ENCODE results near the gene FOXF1.
A peak's percentile ranks its signal among the peaks of the same experiment; 100 is the strongest.

FOXF1 gene

GRCh38 chr16:86480444-86480843, 29.9 kb upstream of the FOXF1 start:
- Mint-ChIP-seq H3K4me3 (no peak overlapping the region), H3K27me3 (ENCODE audit: low read depth) (peaks cover 18% of the 10 kb centered on the region), H3K4me1 (ENCODE audit: low read depth) (no peaks in the 10 kb centered on the region), H3K27ac (no peak overlapping the region), H3K36me3 (ENCODE audit: low read depth) (no peaks in the 10 kb centered on the region), H3K9me3 (no peaks in the 10 kb centered on the region)

DNA sequence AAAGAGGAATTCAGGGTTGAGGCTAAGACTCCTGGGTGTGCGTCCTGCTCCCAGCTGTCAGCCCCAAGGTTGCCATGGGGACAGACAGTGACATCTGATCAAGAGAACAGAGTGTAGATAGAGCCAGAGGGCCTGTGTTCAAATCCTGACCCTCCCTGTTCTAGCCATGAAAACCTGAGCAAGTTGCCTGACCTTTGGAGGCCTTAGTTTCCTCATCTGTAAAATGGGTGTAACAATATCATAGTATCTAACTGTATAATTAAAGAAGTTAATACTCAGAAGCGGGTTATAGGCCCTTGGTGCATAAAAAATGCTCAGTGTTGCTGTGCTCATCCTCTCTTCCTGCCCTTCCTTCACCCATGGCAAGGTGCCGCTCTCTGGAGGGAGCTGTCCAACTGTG, 28.7 kb upstream of the FOXF1 start:
- Mint-ChIP-seq H3K4me3 (no peak overlapping the region), H3K4me1 (ENCODE audit: low read depth) (no peaks in the 10 kb centered on the region), H3K27me3 (ENCODE audit: low read depth) (peaks cover 13% of the 10 kb centered on the region), H3K9me3 (no peaks in the 10 kb centered on the region), H3K36me3 (ENCODE audit: low read depth) (no peaks in the 10 kb centered on the region), H3K27ac (no peak overlapping the region)

- H3K36me3 Mint-ChIP-seq (ENCODE audit: low read depth): no peaks in the 10 kb centered on the region
- no peak overlapping the region for H3K27ac Mint-ChIP-seq
- no peaks in the 10 kb centered on the region for H3K9me3 Mint-ChIP-seq
- H3K27me3 Mint-ChIP-seq (ENCODE audit: low read depth): no peaks in the 10 kb centered on the region
- H3K4me1 Mint-ChIP-seq (ENCODE audit: low read depth): no peaks in the 10 kb centered on the region
- H3K4me3 Mint-ChIP-seq: no peak overlapping the region
Measured at GRCh38 chr16:86484240-86484639, 26.1 kb upstream of the FOXF1 start.

DNA sequence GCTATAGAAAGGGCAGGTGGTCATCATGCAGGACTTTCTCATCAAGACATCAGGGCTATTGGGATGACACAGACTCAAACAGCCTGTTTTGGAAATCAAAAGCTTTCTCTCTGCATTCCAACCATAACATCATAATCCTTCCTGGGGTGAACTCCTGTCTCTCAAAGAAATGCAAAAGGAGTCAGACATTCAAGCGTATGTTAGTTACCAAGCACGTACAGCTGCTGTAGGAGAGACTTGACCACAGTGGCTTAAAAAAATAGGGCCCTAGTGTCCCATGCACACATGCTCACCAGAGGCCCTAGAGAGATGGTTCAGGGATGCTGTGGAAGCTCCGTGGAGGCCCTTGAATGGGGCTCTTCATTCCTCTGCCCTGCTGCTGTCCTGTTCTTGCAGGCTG, 24.6 kb upstream of the FOXF1 start:
- no peaks in the 10 kb centered on the region for H3K4me1 Mint-ChIP-seq (ENCODE audit: low read depth)
- H3K36me3 Mint-ChIP-seq (ENCODE audit: low read depth): no peaks in the 10 kb centered on the region
- H3K9me3 Mint-ChIP-seq: no peaks in the 10 kb centered on the region
- no peaks in the 10 kb centered on the region for H3K27me3 Mint-ChIP-seq (ENCODE audit: low read depth)
- H3K4me3 Mint-ChIP-seq: no peak overlapping the region
- H3K27ac Mint-ChIP-seq: no peak overlapping the region

DNA sequence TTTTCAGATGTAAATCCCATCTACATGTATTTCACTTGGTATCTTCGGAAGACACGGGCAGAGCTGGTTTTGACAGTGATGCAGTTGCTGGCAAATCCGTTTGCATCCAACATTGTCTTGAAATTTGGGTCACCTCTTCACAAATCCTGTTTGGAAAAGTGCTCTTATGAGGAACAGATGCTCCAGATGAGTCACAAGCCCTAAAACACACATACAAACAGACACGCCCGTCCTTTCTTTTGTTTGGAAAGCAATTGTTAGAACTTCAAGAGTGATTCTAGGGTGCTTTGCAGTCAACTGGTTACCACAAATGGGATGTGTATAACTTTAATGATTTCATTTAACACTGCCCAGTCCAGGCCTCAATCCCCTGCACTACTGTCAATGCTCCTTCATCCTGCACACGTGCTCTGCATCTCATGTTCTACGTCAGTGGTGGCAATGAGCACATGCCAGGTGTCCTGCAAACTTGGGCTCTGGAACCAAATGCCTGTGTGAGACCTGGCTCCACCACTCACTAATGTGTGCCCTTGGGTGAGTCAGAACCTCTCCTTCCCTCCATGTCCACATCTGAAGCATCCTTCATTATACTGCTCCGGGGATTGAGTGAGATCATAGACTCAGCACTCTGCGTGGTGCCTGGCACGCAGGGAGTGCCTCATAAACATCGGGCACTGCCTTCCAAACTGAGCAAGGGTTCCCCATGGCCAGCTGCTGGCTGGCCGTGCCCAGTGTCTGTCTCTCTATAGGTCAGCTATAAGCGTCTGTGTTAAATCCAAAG, 19.3 kb upstream of the FOXF1 start:
- H3K4me3 Mint-ChIP-seq: no peak overlapping the region
- H3K27ac Mint-ChIP-seq: no peak overlapping the region
- H3K27me3 Mint-ChIP-seq (ENCODE audit: low read depth): peaks cover 47% of the 10 kb centered on the region
- H3K36me3 Mint-ChIP-seq (ENCODE audit: low read depth): no peaks in the 10 kb centered on the region
- no peaks in the 10 kb centered on the region for H3K4me1 Mint-ChIP-seq (ENCODE audit: low read depth)
- H3K9me3 Mint-ChIP-seq: no peaks in the 10 kb centered on the region

DNA sequence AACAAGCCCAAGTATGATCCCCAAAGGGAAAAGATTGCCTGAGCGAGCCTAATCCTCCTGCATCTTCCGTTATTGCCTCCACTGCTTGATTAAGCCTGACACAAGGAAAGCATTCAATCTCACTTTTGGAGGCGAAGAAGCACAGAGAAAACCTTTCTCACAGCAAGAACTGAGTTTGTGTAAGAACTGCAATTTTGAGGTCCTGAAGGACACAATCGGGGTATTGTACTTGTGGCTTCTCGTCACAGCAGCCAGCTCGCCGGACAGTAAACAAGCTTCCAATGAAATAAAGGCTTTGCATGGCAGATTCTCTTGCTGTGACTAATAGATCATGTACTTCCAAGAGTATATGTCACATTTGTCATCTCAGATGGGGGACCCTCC, 18.7 kb upstream of the FOXF1 start:
- Mint-ChIP-seq H3K27me3 (ENCODE audit: low read depth) (peaks cover 53% of the 10 kb centered on the region), H3K36me3 (ENCODE audit: low read depth) (no peaks in the 10 kb centered on the region), H3K4me1 (ENCODE audit: low read depth) (no peaks in the 10 kb centered on the region)

GRCh38 chr16:86492267-86492960, 17.9 kb upstream of the FOXF1 start:
- no peaks in the 10 kb centered on the region for H3K9me3 Mint-ChIP-seq
- H3K36me3 Mint-ChIP-seq (ENCODE audit: low read depth): no peaks in the 10 kb centered on the region
- H3K4me1 Mint-ChIP-seq (ENCODE audit: low read depth): no peaks in the 10 kb centered on the region
- H3K4me3 Mint-ChIP-seq: no peak overlapping the region
- H3K27ac Mint-ChIP-seq: no peak overlapping the region
- peaks cover 58% of the 10 kb centered on the region for H3K27me3 Mint-ChIP-seq (ENCODE audit: low read depth)

More for the DNA sequence above, 18.7 kb upstream of the FOXF1 start:
- no peak overlapping the region for H3K27ac Mint-ChIP-seq
- no peak overlapping the region for H3K4me3 Mint-ChIP-seq
- H3K9me3 Mint-ChIP-seq: no peaks in the 10 kb centered on the region

DNA sequence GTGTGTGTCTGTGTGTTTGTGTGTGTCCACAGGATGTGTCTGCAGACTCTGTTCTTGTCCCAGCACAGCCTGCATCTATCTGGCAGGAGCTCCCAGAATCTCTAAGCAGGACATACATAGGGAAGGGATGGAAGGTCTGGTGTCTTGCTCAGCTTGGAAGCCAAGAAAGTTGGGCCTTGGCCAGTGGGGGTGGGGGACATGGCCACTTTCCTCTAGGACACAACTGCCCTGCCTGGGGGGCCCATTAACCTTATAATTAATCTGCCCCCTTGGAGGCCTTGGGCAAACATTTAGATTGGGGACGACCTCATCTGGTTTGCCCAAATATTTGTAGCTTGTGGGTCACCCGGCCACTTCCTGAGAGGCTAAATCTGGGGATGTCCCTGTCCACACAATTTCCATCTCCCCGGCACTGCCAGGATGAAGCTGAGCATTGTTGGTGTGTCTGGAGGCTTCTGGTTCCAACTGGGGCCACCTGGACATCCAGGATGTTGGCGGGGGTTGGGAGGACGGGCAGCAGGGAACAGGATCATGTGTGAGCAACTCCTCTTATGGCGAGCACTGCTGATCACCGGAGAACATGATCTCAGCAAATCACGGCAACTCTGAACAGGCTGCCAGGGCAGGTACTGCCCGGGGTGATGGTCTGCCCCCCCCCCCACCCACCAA, 17.2 kb upstream of the FOXF1 start:
- H3K27me3 Mint-ChIP-seq (ENCODE audit: low read depth): peaks cover 62% of the 10 kb centered on the region
- no peaks in the 10 kb centered on the region for H3K36me3 Mint-ChIP-seq (ENCODE audit: low read depth)
- no peak overlapping the region for H3K27ac Mint-ChIP-seq
- no peaks in the 10 kb centered on the region for H3K9me3 Mint-ChIP-seq
- H3K4me3 Mint-ChIP-seq: no peak overlapping the region
- H3K4me1 Mint-ChIP-seq (ENCODE audit: low read depth): no peaks in the 10 kb centered on the region

DNA sequence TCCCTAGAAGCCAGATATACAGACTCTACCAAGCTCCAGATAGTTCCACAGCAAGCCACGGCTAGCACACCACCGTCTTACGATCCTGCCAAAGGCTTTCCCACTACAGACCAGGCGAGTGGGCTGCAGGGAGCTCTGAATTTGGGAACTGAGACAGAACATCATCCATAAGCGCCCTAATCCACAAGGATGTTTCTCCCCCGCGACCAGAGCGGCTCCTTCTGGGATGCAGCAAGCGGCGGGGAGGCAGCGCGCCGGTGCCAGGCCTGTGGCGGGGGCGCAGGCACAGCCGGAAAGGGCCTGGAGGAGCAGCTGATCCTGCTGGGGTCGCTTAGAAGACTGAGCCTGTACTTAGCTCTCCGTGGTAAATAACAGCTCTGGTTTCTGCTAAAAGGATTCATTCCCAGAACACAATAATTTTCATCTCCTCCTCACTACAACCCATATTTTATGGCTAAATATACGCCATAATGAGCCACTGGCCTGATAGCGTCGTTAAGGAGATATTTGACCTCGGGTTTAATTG, 16.2 kb upstream of the FOXF1 start:
- peaks cover 68% of the 10 kb centered on the region for H3K27me3 Mint-ChIP-seq (ENCODE audit: low read depth)
- no peaks in the 10 kb centered on the region for H3K9me3 Mint-ChIP-seq
- peak overlapping the region; percentile 15 for H3K27ac Mint-ChIP-seq
- H3K4me1 Mint-ChIP-seq (ENCODE audit: low read depth): no peaks in the 10 kb centered on the region
- H3K36me3 Mint-ChIP-seq (ENCODE audit: low read depth): no peaks in the 10 kb centered on the region
- no peak overlapping the region for H3K4me3 Mint-ChIP-seq

DNA sequence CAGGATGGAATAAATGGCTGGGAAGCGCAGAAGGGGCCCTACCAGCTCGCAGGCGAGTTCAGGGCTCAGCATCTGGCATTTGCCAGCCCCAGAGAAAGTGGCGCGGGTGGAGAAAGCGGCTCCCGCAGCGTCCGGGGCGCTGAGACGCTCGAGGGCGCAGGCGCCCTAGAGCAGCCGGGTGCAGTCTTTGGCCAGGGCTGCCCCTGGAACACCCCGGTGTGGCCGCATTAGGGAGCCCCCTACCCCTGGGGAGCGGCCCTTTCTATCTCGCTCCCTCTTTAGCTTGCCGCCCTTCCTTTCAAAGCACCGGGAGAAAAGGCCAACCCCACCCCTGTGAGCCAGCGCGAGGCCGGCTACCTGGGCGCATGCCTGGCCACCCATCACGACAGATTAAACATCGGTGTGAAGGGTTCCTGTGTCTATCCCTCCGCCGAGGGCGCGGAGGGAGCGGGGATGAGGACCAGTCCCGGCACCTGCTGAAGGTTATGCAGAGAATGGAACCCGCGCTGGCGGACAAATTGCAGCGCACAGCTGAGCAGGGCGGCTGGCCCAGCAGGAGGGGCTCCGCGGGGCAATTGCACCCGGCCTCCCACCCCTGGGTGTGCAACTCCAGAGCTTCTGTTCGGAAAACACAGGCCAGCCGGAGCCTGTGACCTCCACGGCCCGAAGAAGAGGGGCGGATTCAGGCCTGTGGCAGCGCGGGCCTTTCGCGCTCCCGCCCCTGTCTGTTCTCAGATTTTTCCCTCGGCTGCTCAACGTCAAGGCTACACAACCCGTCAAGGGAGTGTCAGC, 15.6 kb upstream of the FOXF1 start:
- H3K9me3 Mint-ChIP-seq: no peaks in the 10 kb centered on the region
- H3K36me3 Mint-ChIP-seq (ENCODE audit: low read depth): no peaks in the 10 kb centered on the region
- no peaks in the 10 kb centered on the region for H3K4me1 Mint-ChIP-seq (ENCODE audit: low read depth)
- peak overlapping the region; percentile 15 for H3K27ac Mint-ChIP-seq
- peaks cover 75% of the 10 kb centered on the region for H3K27me3 Mint-ChIP-seq (ENCODE audit: low read depth)
- H3K4me3 Mint-ChIP-seq: no peak overlapping the region

- Mint-ChIP-seq H3K36me3 (ENCODE audit: low read depth) (no peaks in the 10 kb centered on the region), H3K4me3 (no peak overlapping the region), H3K27ac (no peak overlapping the region), H3K27me3 (ENCODE audit: low read depth) (peaks cover 80% of the 10 kb centered on the region), H3K9me3 (no peaks in the 10 kb centered on the region), H3K4me1 (ENCODE audit: low read depth) (no peaks in the 10 kb centered on the region)
Measured at GRCh38 chr16:86495357-86495701, 15.0 kb upstream of the FOXF1 start.

GRCh38 chr16:86495756-86496261, 14.5 kb upstream of the FOXF1 start:
- H3K27me3 Mint-ChIP-seq (ENCODE audit: low read depth): peaks cover 85% of the 10 kb centered on the region
- peak overlapping the region; percentile 52 for H3K27ac Mint-ChIP-seq
- H3K9me3 Mint-ChIP-seq: no peaks in the 10 kb centered on the region
- H3K4me3 Mint-ChIP-seq: no peak overlapping the region
- H3K4me1 Mint-ChIP-seq (ENCODE audit: low read depth): no peaks in the 10 kb centered on the region
- no peaks in the 10 kb centered on the region for H3K36me3 Mint-ChIP-seq (ENCODE audit: low read depth)

DNA sequence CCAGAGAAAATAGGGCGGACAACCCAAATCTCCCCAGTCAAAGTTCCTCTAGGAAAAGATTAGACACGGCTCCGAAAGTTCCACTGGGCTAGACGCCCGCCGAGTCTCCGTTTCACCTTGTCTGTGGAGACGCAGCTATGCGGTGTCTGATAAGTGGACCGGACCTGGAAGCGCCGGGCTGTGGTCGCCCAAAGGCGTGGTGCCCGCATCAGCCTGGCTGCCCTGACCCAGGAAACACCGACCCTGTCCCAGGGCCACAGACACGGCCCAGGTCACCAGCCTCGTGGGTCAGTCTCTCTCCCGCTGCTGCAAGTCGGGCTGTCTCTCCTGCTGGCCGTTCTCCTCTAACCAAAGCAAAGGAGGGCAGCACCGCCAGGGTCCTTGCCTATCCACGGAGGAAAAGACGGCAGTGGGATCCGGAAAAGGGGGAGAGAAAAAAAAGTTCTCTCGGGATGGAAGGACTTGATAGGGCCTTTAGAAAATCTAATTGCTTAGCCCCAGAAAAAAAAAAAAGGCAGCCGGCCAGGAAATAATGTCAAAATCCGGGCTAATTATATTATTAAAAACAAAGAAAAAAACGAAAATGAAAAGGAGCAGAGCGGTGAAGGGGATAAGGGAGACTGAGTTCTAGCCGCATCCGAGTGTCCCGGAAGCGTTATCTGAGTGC, 13.9 kb upstream of the FOXF1 start:
- no peaks in the 10 kb centered on the region for H3K36me3 Mint-ChIP-seq (ENCODE audit: low read depth)
- peak overlapping the region; percentile 75 for H3K27ac Mint-ChIP-seq
- no peaks in the 10 kb centered on the region for H3K9me3 Mint-ChIP-seq
- peaks cover 87% of the 10 kb centered on the region for H3K27me3 Mint-ChIP-seq (ENCODE audit: low read depth)
- H3K4me3 Mint-ChIP-seq: no peak overlapping the region
- H3K4me1 Mint-ChIP-seq (ENCODE audit: low read depth): no peaks in the 10 kb centered on the region
